Measurements from ENCODE around the gene PCDHA8. TPM values are rescaled to one million over a fixed set of nuclear protein-coding genes. Genes with fewer than 3 reads are reported as not detected.
"Not testable (repeated sequence)": the region's sequence is repeated elsewhere in the genome, so short reads cannot be mapped to it uniquely, and the experiment has no call there.

The PCDHA8 gene
- total RNA-seq, 2 experiments from 2014 or later: not detected

DNA sequence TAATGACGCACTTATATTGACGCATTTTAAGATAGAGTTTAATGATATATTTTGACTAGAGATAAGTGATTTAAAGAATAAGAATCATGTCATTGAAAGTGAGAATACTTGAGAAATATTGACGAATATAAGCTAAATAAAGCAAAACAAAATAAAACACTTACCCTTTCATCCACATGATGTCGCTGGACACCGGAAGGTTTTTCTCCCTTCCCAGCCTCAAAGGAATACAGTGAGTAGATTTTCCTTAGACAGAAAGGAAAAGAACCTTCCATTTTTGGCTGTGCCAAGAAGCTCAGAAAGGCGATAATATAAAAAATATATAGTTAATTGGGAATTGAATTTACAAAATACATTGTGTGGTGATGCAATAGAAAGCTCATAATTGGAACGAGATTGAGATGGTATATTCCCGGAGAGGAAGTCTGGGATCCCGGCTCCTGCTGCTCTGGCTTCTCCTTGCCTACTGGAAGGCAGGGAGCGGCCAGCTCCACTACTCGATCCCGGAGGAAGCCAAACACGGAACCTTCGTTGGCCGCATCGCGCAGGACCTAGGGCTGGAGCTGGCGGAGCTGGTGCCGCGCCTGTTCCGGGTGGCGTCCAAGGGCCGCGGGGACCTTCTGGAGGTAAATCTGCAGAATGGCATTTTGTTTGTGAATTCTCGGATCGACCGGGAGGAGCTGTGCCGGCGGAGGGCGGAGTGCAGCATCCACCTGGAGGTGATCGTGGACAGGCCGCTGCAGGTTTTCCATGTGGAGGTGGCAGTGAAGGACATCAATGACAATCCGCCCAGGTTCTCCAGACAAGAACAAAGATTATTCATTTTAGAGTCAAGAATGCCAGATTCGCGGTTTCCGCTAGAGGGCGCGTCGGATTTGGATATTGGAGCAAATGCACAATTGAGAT, 19.4 kb upstream of the PCDHA8 start, which contains the start of gene PCDHA5:
PCDHA5 (plus strand) TSS at position 239 of the 906 bp plus-strand sequence.
- Mint-ChIP-seq H3K4me1 (no peaks in the 10 kb centered on the region), H3K27ac (no peak within 1 kb of the TSS), H3K4me3 (no peak within 1 kb of the TSS), H3K36me3 (peaks cover 1% of the 10 kb centered on the region), H3K9me3 (ENCODE audit: low read depth) (peaks cover 6% of the 10 kb centered on the region), H3K27me3 (peaks cover 2% of the 10 kb centered on the region)
- DNase-seq (no peak), ATAC-seq (no peak)
- CTCF ChIA-PET: no interaction called here

GRCh38 chr5:140822281-140822629, 18.7 kb upstream of the PCDHA8 start:
- Mint-ChIP-seq H3K9me3 (ENCODE audit: low read depth) (peaks cover 7% of the 10 kb centered on the region), H3K27ac (no peak overlapping the region), H3K36me3 (peaks cover 3% of the 10 kb centered on the region), H3K4me3 (no peak overlapping the region), H3K27me3 (peaks cover 6% of the 10 kb centered on the region), H3K4me1 (no peaks in the 10 kb centered on the region)
- ATAC-seq: no peak
- CTCF ChIA-PET: no interaction called here
- no peak for DNase-seq

DNA sequence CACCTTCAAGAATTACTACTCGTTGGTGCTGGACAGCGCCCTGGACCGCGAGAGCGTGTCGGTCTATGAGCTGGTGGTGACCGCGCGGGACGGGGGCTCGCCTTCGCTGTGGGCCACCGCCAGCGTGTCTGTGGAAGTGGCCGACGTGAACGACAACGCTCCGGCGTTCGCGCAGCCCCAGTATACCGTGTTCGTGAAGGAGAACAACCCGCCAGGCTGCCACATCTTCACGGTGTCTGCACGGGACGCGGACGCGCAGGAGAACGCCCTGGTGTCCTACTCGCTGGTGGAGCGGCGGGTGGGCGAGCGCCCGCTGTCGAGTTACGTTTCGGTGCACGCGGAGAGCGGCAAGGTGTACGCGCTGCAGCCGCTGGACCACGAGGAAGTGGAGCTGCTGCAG, 18.0 kb upstream of the PCDHA8 start:
- not testable (repeated sequence) for H3K9me3 Mint-ChIP-seq (ENCODE audit: low read depth); H3K27ac Mint-ChIP-seq; H3K4me1 Mint-ChIP-seq

DNA sequence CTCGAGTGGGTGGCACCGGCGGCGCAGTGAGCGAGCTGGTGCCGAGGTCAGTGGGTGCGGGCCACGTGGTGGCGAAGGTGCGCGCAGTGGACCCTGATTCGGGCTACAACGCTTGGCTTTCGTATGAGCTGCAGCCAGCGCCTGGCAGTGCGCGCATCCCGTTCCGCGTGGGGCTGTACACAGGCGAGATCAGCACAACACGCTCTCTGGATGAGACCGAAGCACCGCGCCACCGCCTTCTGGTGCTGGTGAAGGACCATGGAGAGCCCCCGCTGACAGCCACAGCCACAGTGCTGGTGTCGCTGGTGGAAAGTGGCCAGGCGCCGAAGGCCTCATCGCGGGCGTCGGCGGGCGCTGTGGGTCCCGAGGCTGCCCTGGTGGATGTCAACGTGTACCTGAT, 17.5 kb upstream of the PCDHA8 start:
- H3K36me3 Mint-ChIP-seq: peaks cover 3% of the 10 kb centered on the region
- H3K27me3 Mint-ChIP-seq: peaks cover 10% of the 10 kb centered on the region
- DNase-seq (no peak), ATAC-seq (no peak)
- H3K4me1 Mint-ChIP-seq: no peaks in the 10 kb centered on the region
- no peak overlapping the region for H3K4me3 Mint-ChIP-seq
- H3K9me3 Mint-ChIP-seq (ENCODE audit: low read depth): peaks cover 10% of the 10 kb centered on the region
- CTCF ChIA-PET: no interaction called here
- no peak overlapping the region for H3K27ac Mint-ChIP-seq

More for the DNA sequence above, 18.0 kb upstream of the PCDHA8 start:
- DNase-seq, H3K4me3 Mint-ChIP-seq, H3K27me3 Mint-ChIP-seq, ATAC-seq, CTCF ChIA-PET, H3K36me3 Mint-ChIP-seq: not testable (repeated sequence)

- H3K27me3 Mint-ChIP-seq: peaks cover 12% of the 10 kb centered on the region
- ATAC-seq: no peak
These were observed 13.2 kb upstream of the PCDHA8 start, which contains the start of gene PCDHA6 for GRCh38 chr5:140827704-140828361. Gene PCDHA6 (plus strand): TSS chr5:140827960. CDS start chr5:140828092, 132 bp downstream.

GRCh38 chr5:140828362-140828737, 12.6 kb upstream of the PCDHA8 start:
- Mint-ChIP-seq H3K27ac (no peak overlapping the region), H3K4me3 (no peak overlapping the region), H3K9me3 (ENCODE audit: low read depth) (peaks cover 15% of the 10 kb centered on the region), H3K4me1 (no peaks in the 10 kb centered on the region), H3K27me3 (peaks cover 12% of the 10 kb centered on the region), H3K36me3 (peaks cover 2% of the 10 kb centered on the region)
- DNase-seq: no peak
- CTCF ChIA-PET: no interaction called here
- no peak for ATAC-seq

More at GRCh38 chr5:140827704-140828361, 13.2 kb upstream of the PCDHA8 start, which contains the start of gene PCDHA6:
- CTCF ChIA-PET: no interaction called here
- no peak within 1 kb of the TSS for H3K27ac Mint-ChIP-seq
- H3K36me3 Mint-ChIP-seq: peaks cover 2% of the 10 kb centered on the region
- no peak within 1 kb of the TSS for H3K4me3 Mint-ChIP-seq
- no peak for DNase-seq
- H3K4me1 Mint-ChIP-seq: no peaks in the 10 kb centered on the region
- peaks cover 12% of the 10 kb centered on the region for H3K9me3 Mint-ChIP-seq (ENCODE audit: low read depth)

GRCh38 chr5:140829511-140830501, 11.2 kb upstream of the PCDHA8 start:
- not testable (repeated sequence) for H3K4me3 Mint-ChIP-seq
- CTCF ChIA-PET: interaction anchor here (1.1 kb wide), 1 partner anchor 211 kb away, joined by 3 read pairs; no protein-coding TSS in a partner anchor

DNA sequence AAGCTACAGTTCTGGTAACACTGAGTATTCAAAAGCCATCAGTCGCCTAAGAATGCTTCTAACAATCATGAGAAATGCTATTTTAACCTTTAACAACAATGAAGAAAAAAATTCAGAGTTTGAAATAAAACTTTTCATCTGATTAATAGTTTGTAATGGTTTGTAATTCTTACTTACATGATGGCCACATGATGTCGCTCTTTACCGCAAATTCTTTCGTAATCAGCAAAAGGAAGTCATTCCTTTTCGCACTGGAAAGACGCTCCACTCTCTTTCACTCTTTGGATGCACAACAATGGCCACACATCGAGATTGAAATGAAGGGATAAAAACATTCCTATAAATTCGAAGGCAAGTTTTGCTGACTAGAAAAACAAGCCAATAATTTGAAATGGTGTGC, 7.0 kb upstream of the PCDHA8 start, which contains the start of gene PCDHA7:
PCDHA7 (plus strand) TSS at position 277 of the 400 bp plus-strand sequence; CDS start at position 392, 115 bp downstream.
- H3K36me3 Mint-ChIP-seq: peaks cover 1% of the 10 kb centered on the region
- no peak within 1 kb of the TSS for H3K4me3 Mint-ChIP-seq
- CTCF ChIA-PET: no interaction called here

More at GRCh38 chr5:140829511-140830501, 11.2 kb upstream of the PCDHA8 start:
- DNase-seq, H3K27ac Mint-ChIP-seq, ATAC-seq, H3K4me1 Mint-ChIP-seq, H3K36me3 Mint-ChIP-seq: not testable (repeated sequence)
- H3K9me3 Mint-ChIP-seq (ENCODE audit: low read depth): peaks cover 17% of the 10 kb centered on the region
- H3K27me3 Mint-ChIP-seq: peaks cover 14% of the 10 kb centered on the region

DNA sequence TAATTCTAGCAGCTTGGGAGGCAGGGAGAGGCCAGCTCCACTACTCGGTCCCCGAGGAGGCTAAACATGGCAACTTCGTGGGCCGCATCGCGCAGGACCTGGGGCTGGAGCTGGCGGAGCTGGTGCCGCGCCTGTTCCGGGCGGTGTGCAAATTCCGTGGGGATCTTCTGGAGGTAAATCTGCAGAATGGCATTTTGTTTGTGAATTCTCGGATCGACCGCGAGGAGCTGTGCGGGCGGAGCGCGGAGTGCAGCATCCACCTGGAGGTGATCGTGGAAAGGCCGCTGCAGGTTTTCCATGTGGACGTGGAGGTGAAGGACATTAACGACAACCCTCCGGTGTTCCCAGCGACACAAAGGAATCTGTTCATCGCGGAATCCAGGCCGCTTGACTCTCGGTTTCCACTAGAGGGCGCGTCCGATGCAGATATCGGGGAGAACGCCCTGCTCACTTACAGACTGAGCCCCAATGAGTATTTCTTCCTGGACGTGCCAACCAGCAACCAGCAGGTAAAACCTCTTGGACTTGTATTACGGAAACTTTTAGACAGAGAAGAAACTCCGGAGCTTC, 6.5 kb upstream of the PCDHA8 start:
- H3K36me3 Mint-ChIP-seq; H3K27me3 Mint-ChIP-seq; H3K27ac Mint-ChIP-seq; CTCF ChIA-PET; H3K9me3 Mint-ChIP-seq (ENCODE audit: low read depth); ATAC-seq; DNase-seq; H3K4me3 Mint-ChIP-seq; H3K4me1 Mint-ChIP-seq: not testable (repeated sequence)

More for the DNA sequence above, 7.0 kb upstream of the PCDHA8 start, which contains the start of gene PCDHA7:
- peaks cover 3% of the 10 kb centered on the region for H3K27me3 Mint-ChIP-seq
- no peak for ATAC-seq
- no peak for DNase-seq
- no peaks in the 10 kb centered on the region for H3K4me1 Mint-ChIP-seq
- no peak within 1 kb of the TSS for H3K27ac Mint-ChIP-seq
- peaks cover 11% of the 10 kb centered on the region for H3K9me3 Mint-ChIP-seq (ENCODE audit: low read depth)

DNA sequence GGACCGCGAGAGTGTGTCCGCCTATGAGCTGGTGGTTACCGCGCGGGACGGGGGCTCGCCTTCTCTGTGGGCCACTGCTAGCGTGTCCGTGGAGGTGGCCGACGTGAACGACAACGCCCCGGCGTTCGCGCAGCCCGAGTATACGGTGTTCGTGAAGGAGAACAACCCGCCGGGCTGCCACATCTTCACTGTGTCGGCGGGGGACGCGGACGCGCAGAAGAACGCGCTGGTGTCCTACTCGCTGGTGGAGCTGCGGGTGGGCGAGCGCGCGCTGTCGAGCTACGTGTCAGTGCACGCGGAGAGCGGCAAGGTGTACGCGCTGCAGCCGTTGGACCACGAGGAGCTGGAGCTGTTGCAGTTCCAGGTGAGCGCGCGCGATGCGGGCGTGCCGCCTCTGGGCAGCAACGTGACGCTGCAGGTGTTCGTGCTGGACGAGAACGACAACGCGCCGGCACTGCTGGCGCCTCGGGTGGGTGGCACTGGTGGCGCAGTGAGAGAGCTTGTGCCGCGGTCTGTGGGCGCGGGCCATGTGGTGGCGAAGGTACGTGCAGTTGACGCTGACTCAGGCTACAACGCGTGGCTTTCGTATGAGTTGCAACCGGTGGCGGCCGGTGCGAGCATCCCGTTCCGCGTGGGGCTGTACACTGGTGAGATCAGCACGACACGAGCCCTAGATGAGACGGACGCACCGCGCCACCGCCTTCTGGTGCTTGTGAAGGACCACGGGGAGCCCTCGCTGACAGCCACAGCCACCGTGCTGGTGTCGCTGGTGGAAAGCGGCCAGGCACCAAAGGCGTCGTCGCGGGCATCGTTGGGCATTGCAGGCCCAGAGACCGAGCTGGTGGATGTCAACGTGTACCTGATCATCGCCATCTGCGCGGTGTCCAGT, 5.1 kb upstream of the PCDHA8 start:
- Mint-ChIP-seq H3K27me3 (peaks cover 3% of the 10 kb centered on the region), H3K27ac (no peak overlapping the region), H3K4me1 (no peaks in the 10 kb centered on the region), H3K4me3 (no peak overlapping the region), H3K9me3 (ENCODE audit: low read depth) (peaks cover 14% of the 10 kb centered on the region), H3K36me3 (peaks cover 1% of the 10 kb centered on the region)
- DNase-seq (no peak), ATAC-seq (no peak)
- CTCF ChIA-PET: no interaction called here

GRCh38 chr5:140842798-140843733, 2.1 kb downstream of the PCDHA8 start:
- H3K4me1 Mint-ChIP-seq: no peaks in the 10 kb centered on the region
- H3K36me3 Mint-ChIP-seq: peaks cover 2% of the 10 kb centered on the region
- CTCF ChIA-PET: no interaction called here
- DNase-seq: no peak
- no peak overlapping the region for H3K27ac Mint-ChIP-seq
- H3K4me3 Mint-ChIP-seq: no peak overlapping the region
- no peaks in the 10 kb centered on the region for H3K27me3 Mint-ChIP-seq
- ATAC-seq: no peak
- peaks cover 16% of the 10 kb centered on the region for H3K9me3 Mint-ChIP-seq (ENCODE audit: low read depth)

Measured in activated CD8-positive, alpha-beta memory T cell treated with anti-CD3 and anti-CD28 coated beads, Interleukin-2, amount 10 ng/mL, durations not matched to agents 7 days and 5 days (primary cell).